ENCODE measurements around the gene GRM4.

The GRM4 gene

GRCh38 chr6:34115915-34116314 lies 30.0 kb downstream of the GRM4 start:
- Histone ChIP-seq H3K4me3 (ENCODE audit: low read depth, low read length, poor library complexity, severe bottlenecking) (no peak overlapping the region), H3K36me3 (ENCODE audit: insufficient read depth, low read length) (no peaks in the 10 kb centered on the region), H4K20me1 (ENCODE audit: insufficient read depth, low read length) (no peaks in the 10 kb centered on the region), H2AFZ (ENCODE audit: low read length) (no peak overlapping the region), H3K9me3 (ENCODE audit: low read length) (no peaks in the 10 kb centered on the region), H3K4me2 (ENCODE audit: low read length) (no peak overlapping the region), H3K79me2 (ENCODE audit: insufficient read depth, low read length) (no peaks in the 10 kb centered on the region), H3K27me3 (ENCODE audit: insufficient read depth, low read length) (no peaks in the 10 kb centered on the region), H3K9ac (ENCODE audit: low read length) (no peak overlapping the region), H3F3A (ENCODE audit: insufficient read depth, low read length) (no peaks in the 10 kb centered on the region), H3K4me1 (ENCODE audit: insufficient read depth, low read length, severe bottlenecking) (no peaks in the 10 kb centered on the region), H3K27ac (ENCODE audit: low read depth, low read length, poor library complexity, severe bottlenecking) (no peak overlapping the region), H3K9me2 (ENCODE audit: low read depth, low read length) (no peaks in the 10 kb centered on the region)
- no peak for TF ChIP-seq CTCF (IDR thresholded peaks at IDR 0.05; ENCODE audit: low read length)
- TF ChIP-seq EZH2 (IDR thresholded peaks at IDR 0.05; ENCODE audit: borderline replicate concordance, low read length): no peak

- Histone ChIP-seq H3F3A (ENCODE audit: insufficient read depth, low read length) (no peaks in the 10 kb centered on the region), H4K20me1 (ENCODE audit: insufficient read depth, low read length) (no peaks in the 10 kb centered on the region), H3K9me3 (ENCODE audit: low read length) (no peaks in the 10 kb centered on the region), H3K4me2 (ENCODE audit: low read length) (no peak overlapping the region), H3K27me3 (ENCODE audit: insufficient read depth, low read length) (no peaks in the 10 kb centered on the region), H3K9ac (ENCODE audit: low read length) (no peak overlapping the region), H3K36me3 (ENCODE audit: insufficient read depth, low read length) (no peaks in the 10 kb centered on the region), H3K4me3 (ENCODE audit: low read depth, low read length, poor library complexity, severe bottlenecking) (no peak overlapping the region), H3K79me2 (ENCODE audit: insufficient read depth, low read length) (no peaks in the 10 kb centered on the region), H3K27ac (ENCODE audit: low read depth, low read length, poor library complexity, severe bottlenecking) (no peak overlapping the region), H2AFZ (ENCODE audit: low read length) (no peak overlapping the region), H3K4me1 (ENCODE audit: insufficient read depth, low read length, severe bottlenecking) (no peaks in the 10 kb centered on the region), H3K9me2 (ENCODE audit: low read depth, low read length) (no peaks in the 10 kb centered on the region)
- TF ChIP-seq EZH2 (IDR thresholded peaks at IDR 0.05; ENCODE audit: borderline replicate concordance, low read length) (no peak), CTCF (IDR thresholded peaks at IDR 0.05; ENCODE audit: low read length) (no peak)
Measured at GRCh38 chr6:34115403-34115795, 30.5 kb downstream of the GRM4 start.

GRCh38 chr6:34114695-34115402 lies 31.0 kb downstream of the GRM4 start:
- Histone ChIP-seq H4K20me1 (ENCODE audit: insufficient read depth, low read length) (no peaks in the 10 kb centered on the region), H3K9ac (ENCODE audit: low read length) (no peak overlapping the region), H3K36me3 (ENCODE audit: insufficient read depth, low read length) (no peaks in the 10 kb centered on the region), H3K4me1 (ENCODE audit: insufficient read depth, low read length, severe bottlenecking) (no peaks in the 10 kb centered on the region), H3K9me3 (ENCODE audit: low read length) (no peaks in the 10 kb centered on the region), H3K9me2 (ENCODE audit: low read depth, low read length) (no peaks in the 10 kb centered on the region), H3K27ac (ENCODE audit: low read depth, low read length, poor library complexity, severe bottlenecking) (no peak overlapping the region), H3K4me2 (ENCODE audit: low read length) (no peak overlapping the region), H3F3A (ENCODE audit: insufficient read depth, low read length) (no peaks in the 10 kb centered on the region), H3K27me3 (ENCODE audit: insufficient read depth, low read length) (no peaks in the 10 kb centered on the region), H2AFZ (ENCODE audit: low read length) (no peak overlapping the region), H3K4me3 (ENCODE audit: low read depth, low read length, poor library complexity, severe bottlenecking) (no peak overlapping the region), H3K79me2 (ENCODE audit: insufficient read depth, low read length) (no peaks in the 10 kb centered on the region)
- no peak for TF ChIP-seq EZH2 (IDR thresholded peaks at IDR 0.05; ENCODE audit: borderline replicate concordance, low read length)
- TF ChIP-seq CTCF (IDR thresholded peaks at IDR 0.05; ENCODE audit: low read length): no peak

All from OCI-LY1 (cell line).